HepG2 (cell line): ENCODE results near the gene TTPAL. TPM values are rescaled to one million over a fixed set of nuclear protein-coding genes. Genes with fewer than 3 reads are reported as not detected.

Experiments
- ATF7 ChIP-seq, 2 experiments: fragments of 450-650 bp in 1 of 2; sonication (generic) in 1 of 2; formaldehyde crosslinking in 1 of 2; IDR thresholded peaks; 2 replicates each; pipeline versions ENCODE4 v1.4.0 to v1.6.1; 2016 to 2020; ENCODE audit warnings: antibody characterized with exemption in 1 of 2, mild to moderate bottlenecking in 1 of 2, missing genetic modification reagents in 1 of 2
- MAFG ChIP-seq: sonication (generic); formaldehyde crosslinking; IDR thresholded peaks from 2 replicates; pipeline ENCODE4 v1.5.1; 2020; ENCODE audit warnings: mild to moderate bottlenecking, missing genetic modification reagents
- MTA1 ChIP-seq: sonication (generic); formaldehyde crosslinking; IDR thresholded peaks from 2 replicates; pipeline ENCODE4 v1.4.0; 2020; ENCODE audit warnings: missing genetic modification reagents, mild to moderate bottlenecking, borderline replicate concordance
- NCOA5 ChIP-seq: sonication (generic); formaldehyde crosslinking; IDR thresholded peaks from 2 replicates; pipeline ENCODE4 v1.4.0; 2020; ENCODE audit warnings: missing genetic modification reagents
- NFE2 ChIP-seq: sonication (generic); formaldehyde crosslinking; IDR thresholded peaks from 2 replicates; pipeline ENCODE4 v1.4.0; 2020; ENCODE audit warnings: missing genetic modification reagents
- SETDB1 ChIP-seq: sonication (generic); formaldehyde crosslinking; IDR thresholded peaks from 2 replicates; pipeline ENCODE4 v1.5.1; 2020; ENCODE audit warnings: missing genetic modification reagents, mild to moderate bottlenecking, borderline replicate concordance
- SMYD3 ChIP-seq: sonication (generic); formaldehyde crosslinking; IDR thresholded peaks from 2 replicates; pipeline ENCODE4 v1.8.1; 2023; ENCODE audit warnings: mild to moderate bottlenecking, missing genetic modification reagents
- STAT5B ChIP-seq: sonication (generic); formaldehyde crosslinking; IDR thresholded peaks from 2 replicates; pipeline ENCODE4 v1.4.0; 2020; ENCODE audit warnings: missing genetic modification reagents
- TARDBP ChIP-seq: sonication (generic); formaldehyde crosslinking; IDR thresholded peaks from 2 replicates; pipeline ENCODE4 v1.8.0; 2022; ENCODE audit warnings: mild to moderate bottlenecking, missing genetic modification reagents
- ZNF335 ChIP-seq: sonication (generic); formaldehyde crosslinking; IDR thresholded peaks from 2 replicates; pipeline ENCODE4 v1.4.0; 2020; ENCODE audit warnings: missing genetic modification reagents
- ZNF703 ChIP-seq: sonication (generic); formaldehyde crosslinking; IDR thresholded peaks from 2 replicates; pipeline ENCODE4 v1.5.1; 2020; ENCODE audit warnings: missing genetic modification reagents, mild to moderate bottlenecking, moderate library complexity, borderline replicate concordance
- polyA plus RNA-seq, 8 experiments: library from polyadenylated mRNA; depleted of rRNA in 3 of 8; stranded (reverse) in 7 of 8; unstranded in 1 of 8; fragments of >200 nt; fragmentation: Illumina TruSeq in 4 of 8; extraction: Trizol in 4 of 8; gene quantifications; 2 replicates each; pipeline versions ENCODE4 v1.2.1 to v1.2.3, GENCODE V29; 2011 to 2016; ENCODE audit warnings: low read depth in 4 of 8, missing spikeins in 1 of 8, mixed read lengths in 1 of 8; ENCODE audit not compliant: insufficient read depth in 1 of 8
- total RNA-seq, 5 experiments: library from RNA; depleted of rRNA; stranded (reverse); fragments of >200 nt; fragmentation: Illumina TruSeq; extraction: Trizol; gene quantifications; 2 replicates each; pipeline ENCODE4 v1.2.3, GENCODE V29; 2016; ENCODE audit warnings: low read depth in 1 of 5
- TF ChIP-seq, protein P1 (sequence below): sonication (generic); formaldehyde crosslinking; IDR thresholded peaks from 2 replicates; pipeline ENCODE4 v1.5.1; 2020; ENCODE audit warnings: missing genetic modification reagents, mild to moderate bottlenecking, borderline replicate concordance
- TF ChIP-seq, protein P2 (sequence below): sonication (generic); formaldehyde crosslinking; IDR thresholded peaks from 2 replicates; pipeline ENCODE4 v1.5.0; 2020; ENCODE audit warnings: missing genetic modification reagents
- TF ChIP-seq, protein P3 (sequence below): sonication (generic); formaldehyde crosslinking; IDR thresholded peaks from 2 replicates; pipeline ENCODE4 v1.4.0; 2020; ENCODE audit warnings: missing genetic modification reagents, borderline replicate concordance
- TF ChIP-seq, protein P4 (sequence below): sonication (generic); formaldehyde crosslinking; IDR thresholded peaks from 2 replicates; pipeline ENCODE4 v1.4.0; 2020; ENCODE audit warnings: missing genetic modification reagents
- TF ChIP-seq, protein P5 (sequence below): IDR thresholded peaks from 2 replicates; pipeline ENCODE4 v1.6.1; 2016; ENCODE audit warnings: missing compliant biosample characterization, missing genetic modification reagents, borderline replicate concordance

Gene TTPAL
- total and polyA plus RNA-seq, 2 of the 13 experiments (the other 11 are each of a cell fraction or from before 2014, with no cell fraction given), result 4.3 to 18.8 TPM

DNA sequence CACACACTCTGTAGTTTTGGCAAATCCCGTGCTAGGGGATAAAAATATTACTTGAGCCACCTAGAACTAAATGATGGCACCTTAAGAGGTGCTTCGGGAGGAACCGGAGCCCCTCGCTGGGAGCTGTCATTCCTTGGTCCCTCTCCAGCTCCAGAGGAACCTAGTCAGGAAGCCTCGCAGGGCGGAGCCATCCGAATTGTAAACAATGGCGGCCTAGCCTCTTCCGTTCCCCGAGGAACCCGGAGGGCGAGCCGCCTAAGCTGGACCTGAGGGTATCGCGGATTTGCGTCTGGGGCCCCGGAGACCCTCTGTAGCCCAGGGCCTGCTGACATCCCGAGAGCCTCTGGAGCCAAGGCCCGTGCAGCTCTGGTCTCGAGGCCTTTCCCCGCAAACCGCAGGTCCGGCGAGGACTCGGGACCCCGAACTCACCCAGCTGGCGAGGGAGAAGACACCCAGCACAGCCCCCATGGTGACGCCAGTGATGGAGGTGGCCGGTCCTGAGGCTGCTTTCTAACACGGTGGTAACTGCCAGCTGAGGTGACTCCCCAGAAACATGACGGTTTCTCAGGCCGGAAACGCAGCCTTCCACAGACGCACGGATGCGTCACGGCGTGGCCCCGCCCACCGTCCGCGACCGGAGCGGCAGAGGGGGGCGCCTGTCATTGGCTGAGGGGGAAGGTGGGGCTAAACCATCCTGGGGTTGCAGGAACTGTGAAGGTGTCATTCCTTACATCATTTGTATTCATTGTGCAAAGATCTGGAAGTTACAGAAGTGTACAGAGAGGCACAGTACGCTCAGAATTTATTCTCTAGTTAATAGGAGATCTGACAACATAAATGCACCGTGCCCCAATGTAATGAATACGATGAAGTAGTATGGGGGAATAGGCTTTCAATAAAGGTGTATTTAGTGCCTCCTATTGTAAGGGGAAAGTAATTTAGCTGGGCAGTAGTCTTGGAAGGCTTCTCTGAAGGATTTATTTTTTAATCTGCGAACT is 46.1 kb downstream of the TTPAL start, which contains the start of gene SERINC3 (continued):
- no peak for TF ChIP-seq SETDB1 (CRISPR knock-in tag)
- TF ChIP-seq, protein P1, sequence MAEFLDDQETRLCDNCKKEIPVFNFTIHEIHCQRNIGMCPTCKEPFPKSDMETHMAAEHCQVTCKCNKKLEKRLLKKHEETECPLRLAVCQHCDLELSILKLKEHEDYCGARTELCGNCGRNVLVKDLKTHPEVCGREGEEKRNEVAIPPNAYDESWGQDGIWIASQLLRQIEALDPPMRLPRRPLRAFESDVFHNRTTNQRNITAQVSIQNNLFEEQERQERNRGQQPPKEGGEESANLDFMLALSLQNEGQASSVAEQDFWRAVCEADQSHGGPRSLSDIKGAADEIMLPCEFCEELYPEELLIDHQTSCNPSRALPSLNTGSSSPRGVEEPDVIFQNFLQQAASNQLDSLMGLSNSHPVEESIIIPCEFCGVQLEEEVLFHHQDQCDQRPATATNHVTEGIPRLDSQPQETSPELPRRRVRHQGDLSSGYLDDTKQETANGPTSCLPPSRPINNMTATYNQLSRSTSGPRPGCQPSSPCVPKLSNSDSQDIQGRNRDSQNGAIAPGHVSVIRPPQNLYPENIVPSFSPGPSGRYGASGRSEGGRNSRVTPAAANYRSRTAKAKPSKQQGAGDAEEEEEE (CRISPR knock-in tag), result no peak
- TF ChIP-seq NFE2 (CRISPR knock-in tag), result 0 out of 2 replicates have a peak, but pooled peaks have one; percentile 19
- TF ChIP-seq STAT5B (CRISPR knock-in tag), result no peak
- TF ChIP-seq MAFG, result no peak
- TF ChIP-seq SMYD3 (CRISPR knock-in tag), result 0 out of 2 replicates have a peak, but pooled peaks have one; percentile 63
- TF ChIP-seq ZNF335 (CRISPR knock-in tag), result no peak; the same call in 1 of the 2 replicates
- TF ChIP-seq MTA1, result peak; percentile 98; the same call in 1 of the 2 replicates
- TF ChIP-seq NCOA5 (CRISPR knock-in tag), result peak; percentile 91
- TF ChIP-seq ZNF703, result no peak
- TF ChIP-seq, protein P2, sequence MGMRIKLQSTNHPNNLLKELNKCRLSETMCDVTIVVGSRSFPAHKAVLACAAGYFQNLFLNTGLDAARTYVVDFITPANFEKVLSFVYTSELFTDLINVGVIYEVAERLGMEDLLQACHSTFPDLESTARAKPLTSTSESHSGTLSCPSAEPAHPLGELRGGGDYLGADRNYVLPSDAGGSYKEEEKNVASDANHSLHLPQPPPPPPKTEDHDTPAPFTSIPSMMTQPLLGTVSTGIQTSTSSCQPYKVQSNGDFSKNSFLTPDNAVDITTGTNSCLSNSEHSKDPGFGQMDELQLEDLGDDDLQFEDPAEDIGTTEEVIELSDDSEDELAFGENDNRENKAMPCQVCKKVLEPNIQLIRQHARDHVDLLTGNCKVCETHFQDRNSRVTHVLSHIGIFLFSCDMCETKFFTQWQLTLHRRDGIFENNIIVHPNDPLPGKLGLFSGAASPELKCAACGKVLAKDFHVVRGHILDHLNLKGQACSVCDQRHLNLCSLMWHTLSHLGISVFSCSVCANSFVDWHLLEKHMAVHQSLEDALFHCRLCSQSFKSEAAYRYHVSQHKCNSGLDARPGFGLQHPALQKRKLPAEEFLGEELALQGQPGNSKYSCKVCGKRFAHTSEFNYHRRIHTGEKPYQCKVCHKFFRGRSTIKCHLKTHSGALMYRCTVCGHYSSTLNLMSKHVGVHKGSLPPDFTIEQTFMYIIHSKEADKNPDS (CRISPR knock-in tag), result peak; percentile 87; the same call in 1 of the 2 replicates
- TF ChIP-seq, protein P3, sequence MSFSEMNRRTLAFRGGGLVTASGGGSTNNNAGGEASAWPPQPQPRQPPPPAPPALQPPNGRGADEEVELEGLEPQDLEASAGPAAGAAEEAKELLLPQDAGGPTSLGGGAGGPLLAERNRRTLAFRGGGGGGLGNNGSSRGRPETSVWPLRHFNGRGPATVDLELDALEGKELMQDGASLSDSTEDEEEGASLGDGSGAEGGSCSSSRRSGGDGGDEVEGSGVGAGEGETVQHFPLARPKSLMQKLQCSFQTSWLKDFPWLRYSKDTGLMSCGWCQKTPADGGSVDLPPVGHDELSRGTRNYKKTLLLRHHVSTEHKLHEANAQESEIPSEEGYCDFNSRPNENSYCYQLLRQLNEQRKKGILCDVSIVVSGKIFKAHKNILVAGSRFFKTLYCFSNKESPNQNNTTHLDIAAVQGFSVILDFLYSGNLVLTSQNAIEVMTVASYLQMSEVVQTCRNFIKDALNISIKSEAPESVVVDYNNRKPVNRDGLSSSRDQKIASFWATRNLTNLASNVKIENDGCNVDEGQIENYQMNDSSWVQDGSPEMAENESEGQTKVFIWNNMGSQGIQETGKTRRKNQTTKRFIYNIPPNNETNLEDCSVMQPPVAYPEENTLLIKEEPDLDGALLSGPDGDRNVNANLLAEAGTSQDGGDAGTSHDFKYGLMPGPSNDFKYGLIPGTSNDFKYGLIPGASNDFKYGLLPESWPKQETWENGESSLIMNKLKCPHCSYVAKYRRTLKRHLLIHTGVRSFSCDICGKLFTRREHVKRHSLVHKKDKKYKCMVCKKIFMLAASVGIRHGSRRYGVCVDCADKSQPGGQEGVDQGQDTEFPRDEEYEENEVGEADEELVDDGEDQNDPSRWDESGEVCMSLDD (CRISPR knock-in tag), result peak; percentile 96
- peak; percentile 98 for TF ChIP-seq TARDBP (CRISPR knock-in tag)
- TF ChIP-seq, protein P4, sequence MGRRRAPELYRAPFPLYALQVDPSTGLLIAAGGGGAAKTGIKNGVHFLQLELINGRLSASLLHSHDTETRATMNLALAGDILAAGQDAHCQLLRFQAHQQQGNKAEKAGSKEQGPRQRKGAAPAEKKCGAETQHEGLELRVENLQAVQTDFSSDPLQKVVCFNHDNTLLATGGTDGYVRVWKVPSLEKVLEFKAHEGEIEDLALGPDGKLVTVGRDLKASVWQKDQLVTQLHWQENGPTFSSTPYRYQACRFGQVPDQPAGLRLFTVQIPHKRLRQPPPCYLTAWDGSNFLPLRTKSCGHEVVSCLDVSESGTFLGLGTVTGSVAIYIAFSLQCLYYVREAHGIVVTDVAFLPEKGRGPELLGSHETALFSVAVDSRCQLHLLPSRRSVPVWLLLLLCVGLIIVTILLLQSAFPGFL (CRISPR knock-in tag), result no peak; the same call in none of the 2 replicates
- TF ChIP-seq ATF7 (IDR thresholded peaks at IDR 0.05), result no peak
- peak; percentile 95 for TF ChIP-seq ATF7 (CRISPR knock-in tag; IDR thresholded peaks at IDR 0.05)
- TF ChIP-seq, protein P5, sequence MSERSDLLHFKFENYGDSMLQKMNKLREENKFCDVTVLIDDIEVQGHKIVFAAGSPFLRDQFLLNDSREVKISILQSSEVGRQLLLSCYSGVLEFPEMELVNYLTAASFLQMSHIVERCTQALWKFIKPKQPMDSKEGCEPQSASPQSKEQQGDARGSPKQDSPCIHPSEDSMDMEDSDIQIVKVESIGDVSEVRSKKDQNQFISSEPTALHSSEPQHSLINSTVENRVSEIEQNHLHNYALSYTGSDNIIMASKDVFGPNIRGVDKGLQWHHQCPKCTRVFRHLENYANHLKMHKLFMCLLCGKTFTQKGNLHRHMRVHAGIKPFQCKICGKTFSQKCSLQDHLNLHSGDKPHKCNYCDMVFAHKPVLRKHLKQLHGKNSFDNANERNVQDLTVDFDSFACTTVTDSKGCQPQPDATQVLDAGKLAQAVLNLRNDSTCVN (CRISPR knock-in tag), result no peak; the same call in none of the 2 replicates
